Right atrium auricular region (tissue), 2 donors: Measurements from ENCODE around the gene CCL3. TPM values are rescaled to one million over a fixed set of nuclear protein-coding genes. Genes with fewer than 3 reads are reported as not detected.
"Not testable (repeated sequence)": the region's sequence is repeated elsewhere in the genome, so short reads cannot be mapped to it uniquely, and the experiment has no call there.

ENCODE experiments used
- DNase-seq: peaks from one replicate; pipeline ENCODE4 v3.0.0-alpha.2; 2019; ENCODE audit warnings: low spot score
- H3K27ac ChIP-seq, 2 donors: fragments of 200-600 bp; sonication (generic); 1 replicate in 1 of 2; 2 replicates in 1 of 2; pipeline ENCODE4 v1.5.1; 2016 to 2019
- H3K27me3 ChIP-seq, 2 donors: fragments of 200-600 bp; sonication (generic); one replicate each; pipeline versions ENCODE4 v1.5.1 to v1.6.0; 2017 to 2019
- H3K36me3 ChIP-seq: fragments of 200-600 bp; sonication (generic); one replicate; pipeline ENCODE4 v1.5.1; 2016
- H3K4me1 ChIP-seq, 2 donors: fragments of 200-600 bp; sonication (generic); one replicate each; pipeline versions ENCODE4 v1.5.1 to v1.6.0; 2017 to 2019
- H3K4me3 ChIP-seq, 2 donors: fragments of 200-600 bp; sonication (generic); 1 replicate in 1 of 2; 2 replicates in 1 of 2; pipeline ENCODE4 v1.5.1; 2017 to 2019; ENCODE audit warnings: mild to moderate bottlenecking in 1 of 2, moderate library complexity in 1 of 2
- H3K9me3 ChIP-seq, 2 donors: fragments of 200-600 bp; sonication (generic); one replicate each; pipeline ENCODE4 v1.5.1; 2019
- total RNA-seq, 2 donors: library from RNA; depleted of rRNA; stranded (reverse); fragments of >200 nt; gene quantifications; one replicate each; pipeline ENCODE4 v1.1.0, GENCODE V29; 2016
- TF ChIP-seq, protein P1 (sequence below), 2 donors: fragments of 200-600 bp; sonication (generic); IDR thresholded peaks; one replicate each; pipeline ENCODE4 v1.5.1; 2019; ENCODE audit warnings: antibody characterized with exemption in 2 of 2

The CCL3 gene
- total RNA-seq, 2 donors from 2014 or later = 1.0 to 2.0 TPM

DNA sequence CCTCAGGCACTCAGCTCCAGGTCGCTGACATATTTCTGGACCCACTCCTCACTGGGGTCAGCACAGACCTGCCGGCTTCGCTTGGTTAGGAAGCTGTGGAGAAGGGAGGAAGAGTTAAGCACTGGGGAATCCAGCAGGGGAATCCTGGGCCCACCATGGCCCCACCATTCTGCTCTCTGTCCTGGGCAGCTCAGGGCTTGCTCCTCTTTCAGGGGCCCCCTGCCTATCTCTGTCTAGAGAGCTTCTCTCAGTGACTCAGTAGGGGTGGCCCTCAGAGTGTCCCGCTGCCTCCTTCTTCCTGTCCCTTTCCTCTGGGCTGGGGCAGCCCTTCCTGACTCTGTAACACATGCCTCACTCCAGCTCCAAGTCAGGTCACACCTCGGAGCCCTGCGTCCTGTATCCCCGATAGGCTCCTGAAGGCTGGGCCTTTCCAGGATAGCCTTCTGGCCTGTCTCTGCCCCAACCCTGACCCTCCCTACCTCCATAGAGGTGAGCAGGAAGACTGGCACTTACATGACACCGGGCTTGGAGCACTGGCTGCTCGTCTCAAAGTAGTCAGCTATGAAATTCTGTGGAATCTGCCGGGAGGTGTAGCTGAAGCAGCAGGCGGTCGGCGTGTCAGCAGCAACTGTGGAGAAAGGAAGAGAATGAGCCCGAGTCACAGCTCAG, 1.1 kb downstream of the CCL3 start:
- Histone ChIP-seq H3K4me1 (no peaks in the 10 kb centered on the region), H3K36me3 (no peaks in the 10 kb centered on the region), H3K9me3 (no peaks in the 10 kb centered on the region), H3K27ac (no peak overlapping the region), H3K27me3 (no peaks in the 10 kb centered on the region), H3K4me3 (no peak overlapping the region)
- DNase-seq = peak; percentile 60
- TF ChIP-seq, protein P1, sequence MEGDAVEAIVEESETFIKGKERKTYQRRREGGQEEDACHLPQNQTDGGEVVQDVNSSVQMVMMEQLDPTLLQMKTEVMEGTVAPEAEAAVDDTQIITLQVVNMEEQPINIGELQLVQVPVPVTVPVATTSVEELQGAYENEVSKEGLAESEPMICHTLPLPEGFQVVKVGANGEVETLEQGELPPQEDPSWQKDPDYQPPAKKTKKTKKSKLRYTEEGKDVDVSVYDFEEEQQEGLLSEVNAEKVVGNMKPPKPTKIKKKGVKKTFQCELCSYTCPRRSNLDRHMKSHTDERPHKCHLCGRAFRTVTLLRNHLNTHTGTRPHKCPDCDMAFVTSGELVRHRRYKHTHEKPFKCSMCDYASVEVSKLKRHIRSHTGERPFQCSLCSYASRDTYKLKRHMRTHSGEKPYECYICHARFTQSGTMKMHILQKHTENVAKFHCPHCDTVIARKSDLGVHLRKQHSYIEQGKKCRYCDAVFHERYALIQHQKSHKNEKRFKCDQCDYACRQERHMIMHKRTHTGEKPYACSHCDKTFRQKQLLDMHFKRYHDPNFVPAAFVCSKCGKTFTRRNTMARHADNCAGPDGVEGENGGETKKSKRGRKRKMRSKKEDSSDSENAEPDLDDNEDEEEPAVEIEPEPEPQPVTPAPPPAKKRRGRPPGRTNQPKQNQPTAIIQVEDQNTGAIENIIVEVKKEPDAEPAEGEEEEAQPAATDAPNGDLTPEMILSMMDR (IDR thresholded peaks at IDR 0.05) = no peak

DNA sequence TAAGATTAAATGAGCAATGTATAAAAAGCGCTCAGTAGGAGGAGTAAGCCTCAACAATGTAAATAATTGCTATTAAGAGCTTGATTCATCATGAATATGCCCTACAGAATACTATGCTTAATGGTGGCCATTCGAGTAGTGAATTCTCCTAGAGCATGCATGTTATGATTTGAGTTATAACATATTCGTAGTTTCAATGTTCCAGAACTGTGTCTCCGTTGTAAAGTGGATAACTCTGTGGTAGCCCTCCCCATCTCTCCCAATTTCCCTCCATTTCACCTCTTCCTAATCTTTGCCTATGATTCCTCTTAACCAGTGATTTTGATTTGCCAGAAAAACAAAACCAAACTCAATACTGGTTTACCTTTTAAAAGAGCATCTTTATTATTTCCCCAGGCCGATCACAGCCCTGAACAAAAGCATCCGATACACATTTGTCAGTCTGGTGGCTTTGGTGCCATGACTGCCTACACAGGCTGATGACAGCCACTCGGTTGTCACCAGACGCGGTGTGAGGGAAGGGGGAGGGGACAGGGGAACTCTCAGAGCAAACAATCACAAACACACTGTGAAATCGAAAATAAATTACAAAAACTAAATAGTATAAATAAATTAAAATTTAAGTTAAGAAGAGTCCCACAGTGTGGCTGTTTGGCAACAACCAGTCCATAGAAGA, 1.9 kb downstream of the CCL3 start:
- H3K27me3 ChIP-seq, H3K4me1 ChIP-seq, H3K27ac ChIP-seq, H3K9me3 ChIP-seq, H3K36me3 ChIP-seq, DNase-seq, H3K4me3 ChIP-seq: not testable (repeated sequence)

DNA sequence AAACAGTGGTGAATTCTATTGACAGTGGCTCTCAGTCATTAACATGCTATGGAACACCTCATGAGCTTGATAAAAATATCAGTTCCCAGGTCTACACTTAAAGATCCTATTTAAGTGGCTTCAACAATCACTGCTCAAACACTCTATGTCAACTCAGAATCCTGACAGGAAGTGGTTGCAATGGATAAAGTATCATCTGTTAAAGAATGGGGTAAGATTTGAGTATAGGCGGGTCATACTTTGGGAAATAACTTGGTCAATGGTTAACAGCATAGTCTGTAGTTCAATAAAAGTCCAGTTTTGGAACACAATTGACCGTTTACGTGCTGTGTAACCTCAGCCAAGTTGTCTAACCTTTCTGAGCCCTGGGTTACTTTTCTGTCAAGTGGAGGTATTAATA, 2.5 kb downstream of the CCL3 start:
- not testable (repeated sequence) for H3K27me3 ChIP-seq, H3K27ac ChIP-seq, H3K4me3 ChIP-seq, H3K9me3 ChIP-seq, H3K36me3 ChIP-seq, H3K4me1 ChIP-seq, DNase-seq

DNA sequence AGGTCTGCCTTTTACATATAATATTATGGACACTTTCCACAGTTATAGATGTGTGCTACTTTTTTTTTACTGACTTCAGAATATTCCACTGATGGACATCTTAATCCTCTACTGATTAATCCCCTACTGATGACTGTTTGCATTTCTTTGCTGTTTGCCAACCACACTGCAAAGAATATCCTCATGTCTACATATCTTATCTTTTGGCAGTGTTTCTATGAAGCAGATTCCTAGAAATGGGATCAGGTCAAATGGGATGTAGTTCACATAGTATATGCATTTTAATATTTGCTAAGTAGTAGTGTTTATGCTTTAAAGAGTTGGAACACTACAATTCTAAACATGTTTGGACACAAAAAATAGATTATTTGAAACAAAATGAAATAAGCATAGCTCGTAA, 3.2 kb downstream of the CCL3 start:
- Histone ChIP-seq H3K27me3 (no peaks in the 10 kb centered on the region), H3K36me3 (no peaks in the 10 kb centered on the region), H3K27ac (no peak overlapping the region), H3K4me3 (no peak overlapping the region), H3K9me3 (no peaks in the 10 kb centered on the region), H3K4me1 (no peaks in the 10 kb centered on the region)
- DNase-seq = no peak
- TF ChIP-seq, protein P1 (IDR thresholded peaks at IDR 0.05) = no peak

DNA sequence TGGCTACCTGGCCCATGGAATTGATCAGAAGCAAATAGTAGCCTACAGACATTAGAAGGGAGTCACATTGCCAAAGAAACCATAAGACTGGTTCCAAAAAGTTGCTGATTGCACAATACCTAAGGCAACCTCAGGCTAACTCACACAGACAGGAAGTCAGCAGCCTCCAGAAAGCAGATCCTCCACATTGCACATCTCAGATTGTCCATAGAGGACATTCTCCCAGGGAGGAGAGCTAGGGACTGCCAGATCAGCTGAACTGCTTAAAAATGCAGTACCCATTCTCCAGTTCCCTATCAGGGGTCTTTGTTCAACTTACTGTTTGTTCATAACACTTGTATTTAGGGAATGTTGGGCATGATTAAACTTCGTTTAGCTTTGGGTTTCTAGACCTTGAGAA, 4.2 kb downstream of the CCL3 start:
- no peak overlapping the region for H3K4me3 ChIP-seq
- H3K36me3 ChIP-seq = no peaks in the 10 kb centered on the region
- TF ChIP-seq, protein P1 (IDR thresholded peaks at IDR 0.05) = no peak
- H3K4me1 ChIP-seq = no peaks in the 10 kb centered on the region
- no peak overlapping the region for H3K27ac ChIP-seq
- no peak for DNase-seq
- H3K9me3 ChIP-seq = no peaks in the 10 kb centered on the region
- H3K27me3 ChIP-seq = no peaks in the 10 kb centered on the region

DNA sequence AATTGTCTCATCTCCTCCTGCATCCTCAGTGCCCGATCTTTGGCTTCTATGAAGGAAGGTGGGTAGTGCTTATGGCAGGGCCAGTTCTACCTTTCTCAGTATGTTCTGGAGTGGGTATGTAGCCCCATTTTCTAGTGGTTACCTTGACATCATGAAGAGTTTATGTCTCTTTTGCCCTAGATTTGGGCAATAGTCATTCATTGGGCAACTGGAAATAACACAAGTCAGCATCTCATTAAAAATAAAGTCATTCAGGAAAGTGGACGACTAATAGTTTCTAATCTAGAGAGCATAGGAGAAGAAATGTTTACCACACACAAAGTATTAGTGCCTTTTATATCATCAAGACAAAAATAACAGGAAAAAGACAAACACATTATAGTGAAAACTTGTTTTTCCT, 6.3 kb downstream of the CCL3 start:
- DNase-seq, H3K9me3 ChIP-seq, H3K4me1 ChIP-seq, H3K4me3 ChIP-seq, H3K27ac ChIP-seq, H3K27me3 ChIP-seq, H3K36me3 ChIP-seq: not testable (repeated sequence)

DNA sequence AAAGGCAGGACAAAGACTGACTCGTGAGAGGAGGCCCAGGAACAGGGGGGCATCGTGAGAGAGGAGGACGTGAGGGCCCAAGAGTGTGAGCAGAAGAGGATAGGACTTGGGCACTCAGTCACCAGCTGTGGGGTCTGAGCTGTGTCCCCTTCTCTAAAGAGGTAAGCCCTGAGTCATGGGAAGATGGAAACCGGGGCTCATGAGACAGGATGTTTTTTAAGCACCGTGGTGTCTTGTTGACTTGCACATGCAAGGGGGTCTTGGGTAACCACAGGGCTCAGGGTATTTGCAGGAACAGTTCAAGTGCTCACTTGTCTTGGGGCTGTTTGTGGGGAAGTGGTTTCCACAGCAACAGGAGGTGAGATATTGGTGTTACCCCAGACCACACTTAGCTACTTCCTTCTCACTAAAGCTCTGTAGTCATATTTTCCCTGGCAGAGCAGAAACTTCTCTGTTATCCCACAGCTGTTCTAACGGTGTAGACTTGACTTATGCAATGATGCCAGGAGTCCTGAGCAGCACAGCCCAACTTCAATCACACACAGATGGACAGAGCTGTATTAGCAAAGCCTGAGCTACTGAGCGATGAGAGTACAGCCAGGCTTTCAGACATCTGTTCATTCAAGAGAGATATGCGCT, 7.3 kb downstream of the CCL3 start:
- not testable (repeated sequence) for DNase-seq, H3K4me1 ChIP-seq, H3K27ac ChIP-seq, H3K4me3 ChIP-seq, H3K27me3 ChIP-seq, H3K9me3 ChIP-seq, H3K36me3 ChIP-seq

DNA sequence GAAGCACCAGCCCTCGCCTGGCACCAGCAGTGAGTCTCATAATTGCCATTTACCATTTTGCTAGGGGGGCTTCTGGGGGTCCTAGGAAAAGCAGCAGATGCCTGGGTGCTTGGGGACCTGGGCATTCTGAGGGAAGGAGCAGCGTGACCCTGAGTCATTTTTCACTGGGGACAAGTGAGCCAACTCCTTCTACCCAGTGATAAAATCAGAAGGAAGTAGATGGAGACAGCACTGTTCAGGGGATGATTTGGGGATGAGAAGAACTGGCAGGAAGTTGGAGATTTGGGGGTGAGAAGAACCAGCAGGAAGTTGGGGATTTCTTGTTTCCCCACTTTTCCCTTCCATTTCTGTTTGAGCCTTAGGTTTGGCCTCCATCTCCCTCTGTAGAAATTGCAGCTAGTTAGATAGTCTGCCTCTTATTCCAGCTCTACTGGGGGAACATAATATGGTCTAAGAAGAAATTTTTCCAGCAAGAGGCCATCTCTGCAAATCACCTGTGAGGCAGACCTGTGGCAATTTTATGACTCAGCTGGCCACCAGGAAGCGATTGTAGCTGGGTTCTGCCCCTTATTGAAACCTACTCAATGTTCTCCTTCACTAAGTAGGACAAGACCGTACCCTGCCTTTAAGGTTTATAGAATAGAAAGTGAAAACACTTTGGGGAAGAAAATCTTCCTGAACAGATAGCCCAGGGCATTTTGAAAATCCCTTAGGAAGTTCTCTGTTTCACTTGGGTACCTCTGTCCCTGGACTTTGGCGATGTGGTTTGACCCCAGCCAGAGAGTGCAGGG, 8.1 kb downstream of the CCL3 start:
- H3K36me3 ChIP-seq, H3K27ac ChIP-seq, H3K4me3 ChIP-seq, H3K4me1 ChIP-seq, H3K27me3 ChIP-seq, H3K9me3 ChIP-seq, DNase-seq: not testable (repeated sequence)
